Mononuclear cell (primary cell): Measurements from ENCODE around the gene TM9SF4. TPM values are rescaled to one million over a fixed set of nuclear protein-coding genes. Genes with fewer than 3 reads are reported as not detected.
"Not testable (repeated sequence)": the region's sequence is repeated elsewhere in the genome, so short reads cannot be mapped to it uniquely, and the experiment has no call there.

Experiments
- H3K27me3 ChIP-seq: 2 replicates; pipeline ENCODE4 v1.6.0; 2011; ENCODE audit warnings: low read length, control low read depth; ENCODE audit not compliant: insufficient read depth
- H3K4me1 ChIP-seq: 2 replicates; pipeline ENCODE4 v1.5.1; 2011; ENCODE audit warnings: mild to moderate bottlenecking, low read length, control low read depth; ENCODE audit not compliant: insufficient read depth
- H3K4me3 ChIP-seq: 2 replicates; pipeline ENCODE4 v1.5.1; 2011; ENCODE audit warnings: mild to moderate bottlenecking, low read length, moderate library complexity
- H3K9me3 ChIP-seq: 2 replicates; pipeline ENCODE4 v1.5.1; 2011; ENCODE audit warnings: low read depth, mild to moderate bottlenecking, control low read depth, low read length
- total RNA-seq: library from RNA; depleted of rRNA; stranded (reverse); fragments of >200 nt; gene quantifications from one replicate; pipeline ENCODE4 v1.2.3, GENCODE V29; 2012

The TM9SF4 gene
- total RNA-seq, 1 donor, result 20.5 TPM

DNA sequence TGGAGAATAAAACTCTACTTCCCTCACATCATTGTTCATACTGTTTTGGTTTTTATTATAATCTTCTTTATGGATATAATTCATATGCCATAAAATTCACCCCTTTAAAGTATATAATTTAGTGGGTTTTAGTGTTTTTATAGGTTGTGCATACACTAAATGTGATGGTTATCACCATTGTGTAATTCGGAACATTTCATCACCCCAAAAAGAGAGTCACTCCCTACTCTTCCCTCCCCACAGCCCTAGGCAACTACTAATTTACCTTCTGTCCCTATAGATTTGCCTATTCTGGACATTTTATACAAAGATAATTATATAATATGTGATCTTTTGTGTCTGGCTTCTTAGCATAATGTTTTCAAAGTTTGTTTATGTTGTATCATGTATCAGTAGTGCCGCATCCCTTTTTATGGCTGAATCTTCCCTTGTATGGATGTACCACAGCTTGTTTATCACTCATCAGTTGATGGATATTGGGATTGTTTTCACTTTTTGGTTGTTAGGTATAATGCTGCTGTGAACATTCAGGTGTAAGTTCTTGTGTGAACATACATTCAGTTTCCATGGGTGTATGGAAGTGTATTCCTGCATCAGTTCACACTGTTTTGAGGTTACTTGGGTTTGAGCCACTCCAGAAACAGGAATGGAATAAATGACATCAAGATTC, 4.2 kb downstream of the TM9SF4 start:
- Histone ChIP-seq H3K4me3 (no peak overlapping the region), H3K9me3 (no peaks in the 10 kb centered on the region)

GRCh38 chr20:32114305-32114960, 4.9 kb downstream of the TM9SF4 start:
- Histone ChIP-seq H3K9me3 (no peaks in the 10 kb centered on the region), H3K4me3 (no peak overlapping the region), H3K27me3 (no peaks in the 10 kb centered on the region), H3K4me1 (peaks cover 83% of the 10 kb centered on the region)

More for the DNA sequence above, 4.2 kb downstream of the TM9SF4 start:
- Histone ChIP-seq H3K27me3 (no peaks in the 10 kb centered on the region), H3K4me1 (peaks cover 83% of the 10 kb centered on the region)

- Histone ChIP-seq H3K9me3 (no peaks in the 10 kb centered on the region), H3K27me3 (no peaks in the 10 kb centered on the region), H3K4me1 (peaks cover 80% of the 10 kb centered on the region), H3K4me3 (no peak overlapping the region)
Measured at GRCh38 chr20:32115211-32115767, 5.8 kb downstream of the TM9SF4 start.

- Histone ChIP-seq H3K27me3 (no peaks in the 10 kb centered on the region), H3K9me3 (no peaks in the 10 kb centered on the region), H3K4me3 (no peak overlapping the region), H3K4me1 (peaks cover 72% of the 10 kb centered on the region)
Measured at GRCh38 chr20:32116079-32116521, 6.6 kb downstream of the TM9SF4 start.

- H3K27me3 ChIP-seq, H3K9me3 ChIP-seq, H3K4me3 ChIP-seq: not testable (repeated sequence)
- peaks cover 65% of the 10 kb centered on the region for H3K4me1 ChIP-seq
Measured at GRCh38 chr20:32116796-32117195, 7.3 kb downstream of the TM9SF4 start.

- not testable (repeated sequence) for H3K4me3 ChIP-seq
Measured at GRCh38 chr20:32118427-32118826, 8.9 kb downstream of the TM9SF4 start.

GRCh38 chr20:32119734-32120133, 10.2 kb downstream of the TM9SF4 start:
- Histone ChIP-seq H3K9me3 (no peaks in the 10 kb centered on the region), H3K27me3 (no peaks in the 10 kb centered on the region), H3K4me3 (no peak overlapping the region), H3K4me1 (peaks cover 35% of the 10 kb centered on the region)

More at GRCh38 chr20:32118427-32118826, 8.9 kb downstream of the TM9SF4 start:
- not testable (repeated sequence) for H3K27me3 ChIP-seq, H3K9me3 ChIP-seq
- H3K4me1 ChIP-seq, result peaks cover 48% of the 10 kb centered on the region

GRCh38 chr20:32121908-32122307, 12.4 kb downstream of the TM9SF4 start:
- peaks cover 14% of the 10 kb centered on the region for H3K4me1 ChIP-seq
- not testable (repeated sequence) for H3K27me3 ChIP-seq, H3K4me3 ChIP-seq, H3K9me3 ChIP-seq

DNA sequence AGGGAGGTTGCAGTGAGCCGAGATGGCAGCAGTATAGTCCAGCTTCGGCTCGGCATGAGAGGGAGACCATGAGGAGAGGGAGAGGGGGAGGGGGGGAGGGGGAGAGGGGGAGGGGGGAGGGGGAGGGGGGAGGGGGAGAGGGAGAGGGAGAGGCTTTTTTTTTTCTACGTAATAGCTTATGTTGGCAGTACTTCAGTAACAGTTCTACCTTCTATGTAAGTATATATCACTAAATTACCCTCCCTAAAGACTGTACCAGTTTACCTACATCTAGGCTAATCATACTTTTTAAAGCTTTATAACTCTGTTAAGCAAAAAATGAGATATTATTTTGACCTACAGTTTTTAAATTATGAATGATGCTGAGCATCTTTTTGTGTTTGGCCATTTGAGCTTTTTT, 13.6 kb downstream of the TM9SF4 start:
- no peaks in the 10 kb centered on the region for H3K9me3 ChIP-seq
- H3K4me1 ChIP-seq, result peaks cover 2% of the 10 kb centered on the region
- no peaks in the 10 kb centered on the region for H3K27me3 ChIP-seq
- H3K4me3 ChIP-seq, result no peak overlapping the region

DNA sequence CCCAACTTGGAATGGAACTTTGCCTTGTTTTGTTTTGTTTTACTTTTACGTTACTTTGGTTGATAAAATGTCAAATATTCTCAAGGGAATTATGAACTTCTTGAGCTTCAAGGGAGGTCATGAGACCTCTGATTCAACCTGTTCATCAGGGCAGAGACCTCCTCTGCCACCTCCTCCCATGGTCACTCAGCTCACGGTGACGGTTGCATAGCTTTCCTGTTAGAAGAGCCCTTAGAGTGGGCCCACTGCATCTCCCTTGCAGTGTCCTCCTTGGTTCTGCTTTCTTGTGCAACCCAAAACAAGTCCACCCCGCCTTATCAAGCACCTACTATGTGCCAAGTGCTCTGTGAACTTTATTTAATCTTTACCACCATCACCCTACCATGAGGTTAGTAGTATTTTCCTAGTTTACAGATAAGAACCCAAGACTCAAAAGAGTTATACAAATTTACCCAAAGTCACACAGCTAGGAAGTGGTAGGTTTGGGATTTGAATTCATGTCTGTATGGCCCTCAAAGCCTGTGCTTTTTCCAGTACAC, 15.5 kb downstream of the TM9SF4 start:
- no peaks in the 10 kb centered on the region for H3K4me1 ChIP-seq

DNA sequence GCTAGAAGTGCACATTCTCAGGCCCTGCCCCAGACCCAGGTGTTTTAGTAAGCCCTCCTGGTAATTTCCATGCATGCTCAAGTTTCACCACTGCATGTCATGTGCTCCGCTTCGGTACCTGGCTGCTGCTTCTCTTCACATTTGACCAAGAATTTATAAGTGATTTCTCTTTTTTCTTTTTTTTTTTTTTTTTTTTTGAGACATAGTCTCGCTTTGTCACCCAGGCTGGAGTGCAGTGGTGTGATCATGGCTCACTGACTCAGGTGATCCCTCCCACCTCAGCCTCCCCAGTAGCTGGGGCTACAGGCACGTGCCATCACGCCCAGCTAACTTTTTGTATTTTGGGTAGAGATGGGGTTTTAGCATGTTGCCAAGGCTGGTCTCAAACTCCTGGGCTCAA, 16.0 kb downstream of the TM9SF4 start:
- H3K4me3 ChIP-seq, result no peak overlapping the region
- H3K4me1 ChIP-seq, result no peaks in the 10 kb centered on the region
- H3K9me3 ChIP-seq, result no peaks in the 10 kb centered on the region
- H3K27me3 ChIP-seq, result no peaks in the 10 kb centered on the region

More for the DNA sequence above, 15.5 kb downstream of the TM9SF4 start:
- Histone ChIP-seq H3K4me3 (no peak overlapping the region), H3K27me3 (no peaks in the 10 kb centered on the region), H3K9me3 (no peaks in the 10 kb centered on the region)

DNA sequence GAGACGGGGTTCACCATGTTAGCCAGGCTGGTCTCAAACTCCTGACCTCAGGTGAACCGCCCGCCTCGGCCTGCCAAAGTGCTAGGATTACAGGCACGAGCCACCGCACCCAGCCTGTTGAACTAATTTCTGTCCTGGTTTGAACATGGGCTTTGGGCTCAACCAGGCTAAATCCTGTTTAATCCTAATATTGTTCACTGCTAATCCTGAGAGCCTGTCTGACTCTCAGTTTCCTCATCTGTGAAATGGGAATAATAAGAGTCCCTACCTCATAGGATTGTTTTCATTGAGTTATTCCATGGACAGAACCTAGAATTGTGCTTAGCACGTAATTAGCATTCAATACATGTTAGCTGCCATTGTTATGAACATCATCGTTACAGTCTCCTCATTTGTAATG, 17.4 kb downstream of the TM9SF4 start:
- no peaks in the 10 kb centered on the region for H3K9me3 ChIP-seq
- H3K4me1 ChIP-seq, result no peaks in the 10 kb centered on the region
- H3K4me3 ChIP-seq, result no peak overlapping the region
- H3K27me3 ChIP-seq, result no peaks in the 10 kb centered on the region

DNA sequence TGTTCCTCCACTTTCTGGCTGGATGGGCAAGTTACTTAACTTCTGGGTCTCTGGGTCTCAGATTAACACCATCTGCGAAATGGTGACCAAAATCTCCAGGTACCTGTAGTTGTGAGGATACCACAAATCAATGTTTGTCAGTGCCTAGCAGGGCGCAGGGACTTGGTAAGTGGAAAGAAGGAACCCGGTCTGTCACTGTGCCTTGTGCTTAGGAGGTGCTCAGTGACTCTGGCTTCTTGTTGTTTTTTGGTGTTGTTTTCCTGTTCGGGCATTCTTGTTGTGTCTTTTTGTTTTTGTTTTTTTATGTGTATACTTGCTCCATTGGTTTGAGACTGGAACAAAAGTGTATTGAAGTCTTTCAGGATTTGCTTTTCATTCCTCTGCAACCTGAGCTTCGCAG, 17.8 kb downstream of the TM9SF4 start:
- H3K4me3 ChIP-seq, result no peak overlapping the region
- no peaks in the 10 kb centered on the region for H3K27me3 ChIP-seq
- no peaks in the 10 kb centered on the region for H3K4me1 ChIP-seq
- H3K9me3 ChIP-seq, result no peaks in the 10 kb centered on the region

- H3K27me3 ChIP-seq, result no peaks in the 10 kb centered on the region
- H3K4me1 ChIP-seq, result no peaks in the 10 kb centered on the region
- H3K4me3 ChIP-seq, result no peak overlapping the region
- H3K9me3 ChIP-seq, result no peaks in the 10 kb centered on the region
Measured at GRCh38 chr20:32128167-32128566, 18.7 kb downstream of the TM9SF4 start.

- Histone ChIP-seq H3K9me3 (no peaks in the 10 kb centered on the region), H3K27me3 (no peaks in the 10 kb centered on the region), H3K4me1 (no peaks in the 10 kb centered on the region), H3K4me3 (no peak overlapping the region)
Measured at GRCh38 chr20:32129863-32130262, 20.3 kb downstream of the TM9SF4 start.
